H9 (cell line): ENCODE results near the gene CA5A. TPM values are rescaled to one million over a fixed set of nuclear protein-coding genes. Genes with fewer than 3 reads are reported as not detected.

Experiments used
- DNase-seq: peaks from one replicate; pipeline ENCODE4 v3.0.0-alpha.2; 2017
- H2AFZ ChIP-seq: one replicate; pipeline ENCODE4 v1.6.1; 2013; ENCODE audit warnings: mild to moderate bottlenecking, low read length, control low read depth, moderate library complexity
- H2AK5ac ChIP-seq: 2 replicates; pipeline ENCODE4 v1.6.1; 2013; ENCODE audit warnings: low read length, control low read depth, mixed read lengths; ENCODE audit not compliant: insufficient read length
- H2BK120ac ChIP-seq: one replicate; pipeline ENCODE4 v1.6.1; 2013; ENCODE audit warnings: low read depth, mild to moderate bottlenecking, low read length, control low read depth, inconsistent platforms; ENCODE audit not compliant: poor library complexity, severe bottlenecking
- H2BK12ac ChIP-seq: 2 replicates; pipeline ENCODE4 v1.6.1; 2013; ENCODE audit warnings: low read length, control low read depth, mixed read lengths, low read depth; ENCODE audit not compliant: insufficient read length
- H2BK15ac ChIP-seq: 2 replicates; pipeline ENCODE4 v1.6.1; 2013; ENCODE audit warnings: low read depth, low read length, control low read depth
- H2BK20ac ChIP-seq: one replicate; pipeline ENCODE4 v1.6.1; 2013; ENCODE audit warnings: low read depth, mild to moderate bottlenecking, low read length, control low read depth, inconsistent platforms; ENCODE audit not compliant: poor library complexity, severe bottlenecking
- H2BK5ac ChIP-seq: 2 replicates; pipeline ENCODE4 v1.6.1; 2013; ENCODE audit warnings: low read length, control low read depth, mixed read lengths; ENCODE audit not compliant: insufficient read length
- H3K14ac ChIP-seq: 2 replicates; pipeline ENCODE4 v1.6.1; 2013; ENCODE audit warnings: low read length, control low read depth; ENCODE audit not compliant: insufficient read depth
- H3K18ac ChIP-seq: 2 replicates; pipeline ENCODE4 v1.6.1; 2013; ENCODE audit warnings: low read depth, mild to moderate bottlenecking, mixed read lengths, low read length, control low read depth; ENCODE audit not compliant: insufficient read length
- H3K23ac ChIP-seq: 2 replicates; pipeline ENCODE4 v1.6.1; 2013; ENCODE audit warnings: low read length, control low read depth, mixed read lengths, low read depth; ENCODE audit not compliant: insufficient read length
- H3K23me2 ChIP-seq: 2 replicates; pipeline ENCODE4 v1.6.1; 2013; ENCODE audit warnings: low read depth, mild to moderate bottlenecking, mixed read lengths, low read length, control low read depth; ENCODE audit not compliant: insufficient read length, poor library complexity, severe bottlenecking
- H3K27ac ChIP-seq: 2 replicates; pipeline ENCODE4 v1.5.1; 2013; ENCODE audit warnings: low read length, control low read depth, mixed read lengths, low read depth; ENCODE audit not compliant: insufficient read length
- H3K27me3 ChIP-seq: 2 replicates; pipeline ENCODE4 v1.6.1; 2013; ENCODE audit warnings: low read length, control low read depth, inconsistent platforms; ENCODE audit not compliant: insufficient read depth
- H3K4ac ChIP-seq: 2 replicates; pipeline ENCODE4 v1.6.1; 2013; ENCODE audit warnings: low read depth, mild to moderate bottlenecking, control low read depth, inconsistent platforms, low read length, moderate library complexity
- H3K4me1 ChIP-seq: 2 replicates; pipeline ENCODE4 v1.6.1; 2013; ENCODE audit warnings: low read length, control low read depth, inconsistent platforms; ENCODE audit not compliant: insufficient read depth
- H3K4me2 ChIP-seq: 2 replicates; pipeline ENCODE4 v1.6.1; 2013; ENCODE audit warnings: low read length, control low read depth, mixed read lengths; ENCODE audit not compliant: insufficient read length, insufficient read depth
- H3K56ac ChIP-seq: 2 replicates; pipeline ENCODE4 v1.6.1; 2013; ENCODE audit warnings: low read depth, mild to moderate bottlenecking, mixed read lengths, low read length, control low read depth; ENCODE audit not compliant: insufficient read length
- H3K79me1 ChIP-seq: 2 replicates; pipeline ENCODE4 v1.6.1; 2013; ENCODE audit warnings: low read depth, mild to moderate bottlenecking, moderate library complexity, low read length, control low read depth, inconsistent platforms; ENCODE audit not compliant: insufficient read depth, poor library complexity, severe bottlenecking
- H3K79me2 ChIP-seq: 2 replicates; pipeline ENCODE4 v1.6.1; 2013; ENCODE audit warnings: low read length, control low read depth, inconsistent platforms; ENCODE audit not compliant: insufficient read depth
- H3K9ac ChIP-seq: 2 replicates; pipeline ENCODE4 v1.6.1; 2013; ENCODE audit warnings: low read length, control low read depth, mixed read lengths; ENCODE audit not compliant: insufficient read length; ENCODE audit errors: extremely low read depth
- H3K9me3 ChIP-seq: one replicate; pipeline ENCODE4 v1.6.1; 2013; ENCODE audit warnings: low read depth, low read length, inconsistent platforms; ENCODE audit not compliant: control insufficient read depth
- H3T11ph ChIP-seq: one replicate; pipeline ENCODE4 v1.6.1; 2013; ENCODE audit warnings: mild to moderate bottlenecking, low read length, control low read depth, inconsistent platforms
- H4K20me1 ChIP-seq: one replicate; pipeline ENCODE4 v1.6.1; 2013; ENCODE audit not compliant: control insufficient read depth, insufficient read length, insufficient read depth
- H4K5ac ChIP-seq: 2 replicates; pipeline ENCODE4 v1.6.1; 2013; ENCODE audit warnings: low read depth, mild to moderate bottlenecking, mixed read lengths, low read length, control low read depth; ENCODE audit not compliant: insufficient read length
- H4K8ac ChIP-seq: replicated peaks from 2 replicates; pipeline ENCODE4 v1.6.1; 2013; ENCODE audit warnings: low read length, control low read depth, mixed read lengths, low read depth; ENCODE audit not compliant: insufficient read length
- H4K91ac ChIP-seq: 2 replicates; pipeline ENCODE4 v1.6.1; 2013; ENCODE audit warnings: low read depth, mild to moderate bottlenecking, moderate library complexity, mixed read lengths, low read length, control low read depth; ENCODE audit not compliant: insufficient read length
- H3K27ac Mint-ChIP-seq, 3 experiments: 2 replicates in 2 of 3; 3 replicates in 1 of 3; pipeline ENCODE4 v1.8.0; 2020 to 2021; ENCODE audit warnings: mixed read lengths in 3 of 3, mild to moderate bottlenecking in 1 of 3, moderate library complexity in 1 of 3
- H3K27me3 Mint-ChIP-seq: 2 replicates; pipeline ENCODE4 v1.8.0; 2021; ENCODE audit warnings: low read depth, mild to moderate bottlenecking, moderate library complexity, mixed read lengths
- H3K36me3 Mint-ChIP-seq, 3 experiments: 2 replicates in 2 of 3; 3 replicates in 1 of 3; pipeline ENCODE4 v1.8.0; 2020 to 2021; ENCODE audit warnings: low read depth in 3 of 3, mixed read lengths in 3 of 3; ENCODE audit not compliant: insufficient read depth in 1 of 3
- H3K4me1 Mint-ChIP-seq, 2 experiments: 2 replicates each; pipeline ENCODE4 v1.8.0; 2020; ENCODE audit warnings: mixed read lengths in 2 of 2
- H3K4me3 Mint-ChIP-seq, 2 experiments: 2 replicates in 1 of 2; 3 replicates in 1 of 2; pipeline ENCODE4 v1.8.0; 2020 to 2021; ENCODE audit warnings: mild to moderate bottlenecking in 2 of 2, mixed read lengths in 2 of 2, moderate library complexity in 1 of 2
- H3K9me3 Mint-ChIP-seq, 2 experiments: 2 replicates in 1 of 2; 3 replicates in 1 of 2; pipeline ENCODE4 v1.8.0; 2020; ENCODE audit warnings: mild to moderate bottlenecking in 2 of 2, mixed read lengths in 2 of 2, moderate library complexity in 1 of 2
- WGBS: extraction: QIAGEN DNeasy Blood & Tissue Kit; methylation state at CpG from one replicate; pipeline ENCODE4 v1.1.7; 2013; ENCODE audit warnings: missing lambda C conversion rate, low lambda C conversion rate, mixed read lengths; ENCODE audit not compliant: insufficient read length; ENCODE audit errors: extremely low coverage; 5-methylcytosine and 5-hydroxymethylcytosine counted together
- total RNA-seq: library from RNA; stranded (reverse); gene quantifications from 2 replicates; pipeline ENCODE4 v1.2.1, GENCODE V29; 2021
- TF ChIP-seq, protein P1 (sequence below): fragments of 200-600 bp; sonication (generic); conservative IDR thresholded peaks from 3 replicates; pipeline ENCODE4 v1.8.0; 2021; ENCODE audit warnings: antibody characterized with exemption, mild to moderate bottlenecking

Gene CA5A
- total RNA-seq, 1 experiment from 2014 or later, result not detected

- Histone ChIP-seq H3K23me2 (no peaks in the 10 kb centered on the region), H3K27me3 (no peaks in the 10 kb centered on the region), H4K5ac (no peak overlapping the region), H3K4me1 (no peaks in the 10 kb centered on the region), H3K79me1 (peaks cover 4% of the 10 kb centered on the region), H3K27ac (no peak overlapping the region), H2BK12ac (no peak overlapping the region), H3K4me2 (no peak overlapping the region), H2BK15ac (no peak overlapping the region), H4K20me1 (peaks cover 2% of the 10 kb centered on the region), H3K79me2 (no peaks in the 10 kb centered on the region; the same call in 1 of the 2 replicates), H3T11ph (no peak overlapping the region), H2BK5ac (no peak overlapping the region), H2BK20ac (no peak overlapping the region), H3K9me3 (no peaks in the 10 kb centered on the region), H2AK5ac (no peak overlapping the region), H2BK120ac (no peak overlapping the region), H2AFZ (no peak overlapping the region), H3K9ac (no peak overlapping the region), H3K23ac (no peak overlapping the region), H4K91ac (no peak overlapping the region), H4K8ac (no peak overlapping the region), H3K56ac (no peak overlapping the region), H3K14ac (no peak overlapping the region; the same call in 1 of the 2 replicates), H3K18ac (no peak overlapping the region), H3K4ac (no peak overlapping the region)
- TF ChIP-seq, protein P1, sequence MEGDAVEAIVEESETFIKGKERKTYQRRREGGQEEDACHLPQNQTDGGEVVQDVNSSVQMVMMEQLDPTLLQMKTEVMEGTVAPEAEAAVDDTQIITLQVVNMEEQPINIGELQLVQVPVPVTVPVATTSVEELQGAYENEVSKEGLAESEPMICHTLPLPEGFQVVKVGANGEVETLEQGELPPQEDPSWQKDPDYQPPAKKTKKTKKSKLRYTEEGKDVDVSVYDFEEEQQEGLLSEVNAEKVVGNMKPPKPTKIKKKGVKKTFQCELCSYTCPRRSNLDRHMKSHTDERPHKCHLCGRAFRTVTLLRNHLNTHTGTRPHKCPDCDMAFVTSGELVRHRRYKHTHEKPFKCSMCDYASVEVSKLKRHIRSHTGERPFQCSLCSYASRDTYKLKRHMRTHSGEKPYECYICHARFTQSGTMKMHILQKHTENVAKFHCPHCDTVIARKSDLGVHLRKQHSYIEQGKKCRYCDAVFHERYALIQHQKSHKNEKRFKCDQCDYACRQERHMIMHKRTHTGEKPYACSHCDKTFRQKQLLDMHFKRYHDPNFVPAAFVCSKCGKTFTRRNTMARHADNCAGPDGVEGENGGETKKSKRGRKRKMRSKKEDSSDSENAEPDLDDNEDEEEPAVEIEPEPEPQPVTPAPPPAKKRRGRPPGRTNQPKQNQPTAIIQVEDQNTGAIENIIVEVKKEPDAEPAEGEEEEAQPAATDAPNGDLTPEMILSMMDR, result no peak
- peak overlapping the region in 1 of 3 experiments; percentile 58; a peak in 1 of 7 replicates for H3K27ac Mint-ChIP-seq
- DNase-seq, result no peak
- no peaks in the 10 kb centered on the region for H3K9me3 Mint-ChIP-seq
- WGBS, result no CpG with 5 or more reads among the region's 13 CpGs
- no peak overlapping the region for H3K4me3 Mint-ChIP-seq
- H3K27me3 Mint-ChIP-seq, result no peaks in the 10 kb centered on the region
- peaks cover 15 to 32% of the 10 kb centered on the region in 2 experiments for H3K4me1 Mint-ChIP-seq
- peaks cover 16 to 70% (median 34%) of the 10 kb centered on the region in 3 experiments; a peak in 6 of 7 replicates for H3K36me3 Mint-ChIP-seq
Observed at GRCh38 chr16:87845213-87845612, 91.1 kb downstream of the CA5A start.
